NCI-H1105 treated with DMSO at 0.1 percent for 48 hours (cell line): Measurements from ENCODE around the gene FTCDNL1.
A peak's percentile ranks its signal among the peaks of the same experiment; 100 is the strongest.

Experiments used
- DNase-seq: peaks from one replicate; lab custom pipeline; 2025; lab: John Stamatoyannopoulos, UW

The FTCDNL1 gene

GRCh38 chr2:199842631-199843395 lies 8.2 kb downstream of the FTCDNL1 start:
- DNase-seq, result no peak

GRCh38 chr2:199841409-199841808 lies 9.6 kb downstream of the FTCDNL1 start:
- DNase-seq, result no peak

GRCh38 chr2:199838399-199838798 lies 12.6 kb downstream of the FTCDNL1 start:
- DNase-seq, result no peak

DNA sequence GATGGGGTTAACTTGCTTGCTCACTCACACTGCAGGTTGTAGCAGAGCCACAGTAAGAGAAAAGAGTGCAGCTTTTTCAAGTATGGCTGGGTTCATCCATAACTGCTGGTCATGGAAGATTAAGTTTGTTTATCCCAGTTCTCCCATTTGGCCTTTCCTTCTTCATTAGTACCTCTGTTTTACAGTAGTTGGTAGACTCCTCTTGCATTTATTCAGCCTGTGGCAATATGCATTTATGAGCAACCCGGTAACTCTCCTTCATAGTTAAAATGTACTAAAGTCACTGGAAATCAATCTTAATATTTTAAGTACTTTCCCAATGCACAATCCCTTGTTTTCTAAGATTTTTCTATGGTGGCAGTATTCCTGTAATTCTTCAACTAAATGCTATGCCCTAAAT lies 14.0 kb downstream of the FTCDNL1 start:
- no peak for DNase-seq

DNA sequence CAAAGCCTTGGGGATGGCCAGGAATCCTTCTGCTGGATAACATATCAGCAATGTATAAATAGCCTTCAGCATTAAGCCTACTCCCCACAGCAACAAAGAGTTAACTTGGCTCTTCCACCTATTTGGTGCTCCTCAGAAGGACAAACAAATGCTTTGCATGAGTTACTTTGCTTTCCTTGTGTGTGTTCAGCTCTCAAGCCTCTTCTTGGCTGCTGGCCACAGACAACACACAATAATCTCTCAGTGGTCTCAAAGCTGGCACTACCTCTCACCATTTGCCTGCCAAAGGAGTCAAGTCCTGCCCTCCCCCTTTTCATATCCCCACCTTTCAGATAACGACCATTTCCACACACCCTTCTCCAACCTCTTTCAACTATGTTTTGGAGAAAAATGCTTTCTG lies 17.5 kb downstream of the FTCDNL1 start:
- peak; percentile 87 for DNase-seq

GRCh38 chr2:199830531-199830930 lies 20.5 kb downstream of the FTCDNL1 start:
- no peak for DNase-seq

- DNase-seq, result no peak
Measured at GRCh38 chr2:199829628-199830027, 21.4 kb downstream of the FTCDNL1 start.

DNA sequence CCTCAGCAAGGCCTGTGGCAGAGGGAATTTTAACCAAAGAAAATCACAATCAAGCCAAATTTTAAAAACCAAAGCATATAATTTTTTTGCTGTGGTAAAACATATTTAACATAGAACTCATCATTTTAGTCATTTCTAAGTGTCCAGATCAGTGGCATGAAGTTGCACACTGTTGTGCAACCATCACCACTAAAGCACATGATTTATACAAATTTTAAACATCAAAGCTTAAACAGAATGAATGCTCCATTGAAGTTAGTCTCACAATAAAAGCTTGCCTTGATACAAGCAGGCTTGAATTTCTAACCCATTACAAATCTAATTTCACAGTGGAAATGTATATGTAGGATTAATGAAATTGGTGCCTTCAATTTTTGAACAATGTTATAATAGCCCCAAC lies 31.2 kb downstream of the FTCDNL1 start:
- DNase-seq, result no peak

DNA sequence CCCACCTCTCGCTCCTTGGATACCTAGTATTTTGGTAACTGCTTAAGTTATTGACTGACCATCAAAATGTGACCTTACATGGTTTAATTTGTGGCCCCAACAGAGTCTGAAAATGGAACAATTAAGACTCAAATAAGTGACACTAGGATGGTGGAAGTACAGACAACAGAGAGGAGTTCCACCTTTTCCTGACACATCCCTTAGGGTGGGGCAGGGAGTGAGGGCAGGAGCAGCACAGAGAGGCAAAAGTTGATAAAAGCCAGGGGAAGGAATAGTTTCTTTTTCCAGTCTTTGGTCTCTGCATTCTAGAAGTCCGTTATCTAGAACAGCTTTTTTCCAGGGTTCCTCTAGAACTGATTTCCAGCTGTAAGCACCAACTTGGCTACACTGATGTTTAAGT lies 32.2 kb downstream of the FTCDNL1 start:
- no peak for DNase-seq

- peak; percentile 58 for DNase-seq
Measured at GRCh38 chr2:199818026-199818425, 33.0 kb downstream of the FTCDNL1 start.

DNA sequence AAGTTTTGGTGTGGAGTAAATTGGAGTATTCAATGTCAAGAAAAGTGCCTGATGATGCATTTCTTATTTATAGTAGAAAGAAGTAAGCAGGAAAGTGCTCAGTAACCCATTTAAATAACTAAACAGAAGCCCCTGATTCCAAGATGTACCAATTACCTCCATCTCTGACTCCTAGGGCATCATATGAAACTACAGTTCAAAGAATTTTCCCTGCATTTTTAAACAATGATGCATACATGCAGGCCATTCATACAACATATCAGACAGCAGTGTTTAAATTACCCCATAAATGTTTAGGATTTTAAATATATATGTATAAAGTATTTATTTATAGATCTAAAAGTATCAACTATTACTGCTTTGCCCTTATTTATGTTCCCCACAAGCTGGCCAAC lies 36.2 kb downstream of the FTCDNL1 start:
- DNase-seq, result no peak

DNA sequence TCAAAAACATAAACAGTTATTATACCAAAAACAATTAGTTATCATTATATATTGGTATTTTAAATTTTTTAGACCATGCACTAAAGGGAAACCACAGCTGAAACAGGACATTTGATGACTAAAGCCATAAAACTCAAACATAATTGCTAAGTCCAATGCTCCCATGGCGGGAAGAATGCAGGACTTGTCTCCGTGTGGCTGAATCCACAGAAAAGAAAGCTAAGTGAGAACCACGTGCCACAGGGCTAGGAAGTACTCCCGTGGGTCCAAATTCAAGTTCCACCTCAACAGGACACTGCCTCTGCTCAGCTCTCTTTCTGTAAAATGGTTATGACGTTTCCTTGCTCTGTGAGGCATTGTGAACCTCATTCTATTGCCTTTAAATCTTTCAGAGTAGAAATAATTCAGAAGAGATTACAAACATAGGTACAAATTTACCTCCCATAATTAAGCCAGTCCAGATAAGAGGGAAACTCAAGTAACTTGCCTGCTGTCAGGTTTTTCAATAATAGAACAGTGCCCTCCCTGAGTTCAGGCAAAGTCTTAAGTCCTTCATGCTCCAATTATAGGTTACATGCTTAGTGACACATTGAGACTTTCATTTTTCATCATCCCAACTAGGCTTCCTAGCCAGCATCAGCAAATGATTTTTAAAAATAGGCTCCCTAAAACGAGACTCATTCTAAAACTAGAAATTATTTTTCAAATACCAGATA lies 36.7 kb downstream of the FTCDNL1 start:
- DNase-seq, result no peak

DNA sequence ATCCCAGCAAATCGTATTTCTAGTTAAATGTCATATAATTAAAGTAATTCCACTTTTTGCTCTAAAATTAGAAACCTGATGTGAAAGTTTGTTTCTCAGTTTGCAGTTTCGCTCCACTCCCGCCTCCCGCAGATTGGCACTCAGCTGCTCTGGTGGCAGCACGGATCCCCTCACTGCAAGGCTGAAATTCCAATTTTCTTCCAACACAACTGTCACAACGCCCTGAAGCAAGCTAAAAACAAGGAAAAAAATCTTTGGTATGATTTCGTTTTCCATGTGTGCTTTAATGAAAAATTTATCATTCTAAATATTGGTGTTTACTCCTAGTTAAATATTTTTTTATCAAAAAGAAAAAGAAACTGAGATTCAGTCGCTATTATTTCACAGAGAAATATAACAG lies 38.5 kb downstream of the FTCDNL1 start:
- DNase-seq, result no peak

GRCh38 chr2:199811346-199811745 lies 39.6 kb downstream of the FTCDNL1 start:
- DNase-seq, result no peak

DNA sequence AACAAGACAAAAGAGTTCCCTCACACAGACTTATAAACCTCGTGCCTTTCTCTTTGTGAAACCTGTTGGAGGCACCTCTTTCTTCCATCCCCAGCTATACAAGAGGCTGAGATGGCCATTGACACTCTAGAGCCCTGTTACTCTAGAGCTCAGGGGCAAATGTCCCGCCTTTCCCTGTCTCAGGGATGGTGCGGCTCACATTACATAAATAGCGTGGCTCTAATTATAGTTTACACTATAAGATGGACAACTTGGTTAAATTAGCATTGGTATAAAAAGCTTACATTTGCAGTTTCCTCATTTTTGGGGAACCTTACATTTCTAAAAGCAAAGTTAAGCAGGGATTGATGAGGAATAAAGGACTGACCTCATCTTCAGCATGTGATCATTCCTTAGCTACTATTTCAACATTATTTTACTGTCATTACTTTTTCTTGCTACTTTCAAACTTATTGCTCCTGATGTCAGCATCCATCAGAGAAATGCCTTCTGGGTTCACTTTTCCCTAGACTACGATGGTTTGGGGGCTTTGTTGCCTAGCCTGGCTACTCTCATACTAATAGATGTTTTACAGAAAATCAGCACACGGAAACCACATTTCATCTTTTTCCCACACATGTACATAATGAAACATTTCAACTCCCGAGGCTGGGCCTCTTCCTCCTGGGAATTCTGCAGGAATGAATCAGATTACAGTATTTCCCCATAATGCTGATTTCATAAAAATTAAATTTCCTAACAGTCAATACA lies 40.4 kb downstream of the FTCDNL1 start:
- no peak for DNase-seq

DNA sequence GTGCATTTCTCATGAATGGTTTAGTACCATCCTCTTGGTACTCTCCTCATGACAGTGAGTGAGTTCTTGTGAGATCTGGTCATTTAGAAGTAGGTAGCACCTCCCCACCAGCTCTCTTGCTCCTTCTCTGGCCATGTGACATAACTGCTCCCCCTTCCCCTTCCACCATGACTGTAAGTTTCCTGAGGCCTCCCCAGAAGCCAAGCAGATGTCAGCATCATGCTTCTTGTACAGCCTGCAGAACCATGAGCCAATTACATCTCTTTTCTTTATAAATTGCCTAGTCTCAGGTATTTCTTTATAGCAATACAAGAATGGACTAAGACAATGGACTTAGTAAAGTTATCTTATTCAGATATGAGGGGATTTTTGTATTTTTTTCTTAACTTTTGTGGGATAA lies 43.0 kb downstream of the FTCDNL1 start:
- no peak for DNase-seq

DNA sequence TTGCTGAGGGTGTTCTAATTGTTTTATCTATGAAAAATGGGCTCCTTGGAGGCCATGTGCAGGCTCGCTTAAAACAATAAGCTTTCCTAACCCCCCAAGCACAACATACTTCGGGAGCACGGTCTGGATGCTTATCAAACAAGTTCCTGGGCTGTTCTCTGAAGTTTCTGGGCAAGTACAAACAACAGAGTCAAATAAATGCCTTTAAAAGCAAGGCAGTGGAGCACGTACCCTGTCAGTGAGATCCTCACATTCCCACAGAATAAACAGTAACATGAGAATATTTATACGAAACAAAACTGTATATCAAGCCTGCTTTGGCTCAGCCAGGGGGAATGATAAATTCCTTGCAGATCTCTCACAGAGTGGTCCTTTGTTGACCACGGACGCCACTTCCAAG lies 44.8 kb downstream of the FTCDNL1 start:
- DNase-seq, result no peak

- no peak for DNase-seq
Measured at GRCh38 chr2:199804831-199805230, 46.2 kb downstream of the FTCDNL1 start.

DNA sequence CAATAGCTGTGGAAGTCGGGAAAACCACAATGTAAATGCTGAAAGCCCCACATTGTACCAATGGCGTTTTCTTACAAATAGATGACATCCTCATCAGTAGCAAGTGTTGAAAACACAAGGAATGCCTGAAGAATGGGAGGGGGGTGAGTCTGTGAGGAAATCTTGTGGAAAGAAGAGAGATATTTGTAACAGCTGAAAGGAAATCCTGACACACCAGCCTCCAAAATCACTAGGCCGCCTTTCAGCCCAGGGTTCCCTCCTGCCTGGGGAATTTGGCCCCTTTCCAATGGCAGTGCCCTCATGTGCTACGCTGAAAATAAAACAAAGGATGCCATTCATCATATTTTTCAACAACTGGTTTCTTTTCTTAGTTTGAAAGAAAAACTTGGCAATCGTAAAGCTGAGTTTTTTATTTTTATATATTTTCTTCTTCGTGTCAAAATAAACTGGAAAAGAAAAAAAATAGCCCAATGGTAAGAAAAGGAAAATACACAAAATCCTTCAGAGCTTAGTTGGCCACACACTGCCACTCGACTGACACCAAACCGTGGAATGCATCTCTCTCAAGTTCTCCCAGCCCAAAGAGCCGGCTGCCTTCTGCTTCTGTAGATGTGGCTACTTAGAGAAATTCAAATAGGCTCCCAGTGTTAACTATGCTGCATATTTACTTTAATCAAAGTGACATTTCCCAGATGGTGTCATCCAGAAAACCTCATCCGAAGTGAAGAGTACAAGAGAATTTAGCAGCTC lies 52.0 kb downstream of the FTCDNL1 start:
- no peak for DNase-seq

DNA sequence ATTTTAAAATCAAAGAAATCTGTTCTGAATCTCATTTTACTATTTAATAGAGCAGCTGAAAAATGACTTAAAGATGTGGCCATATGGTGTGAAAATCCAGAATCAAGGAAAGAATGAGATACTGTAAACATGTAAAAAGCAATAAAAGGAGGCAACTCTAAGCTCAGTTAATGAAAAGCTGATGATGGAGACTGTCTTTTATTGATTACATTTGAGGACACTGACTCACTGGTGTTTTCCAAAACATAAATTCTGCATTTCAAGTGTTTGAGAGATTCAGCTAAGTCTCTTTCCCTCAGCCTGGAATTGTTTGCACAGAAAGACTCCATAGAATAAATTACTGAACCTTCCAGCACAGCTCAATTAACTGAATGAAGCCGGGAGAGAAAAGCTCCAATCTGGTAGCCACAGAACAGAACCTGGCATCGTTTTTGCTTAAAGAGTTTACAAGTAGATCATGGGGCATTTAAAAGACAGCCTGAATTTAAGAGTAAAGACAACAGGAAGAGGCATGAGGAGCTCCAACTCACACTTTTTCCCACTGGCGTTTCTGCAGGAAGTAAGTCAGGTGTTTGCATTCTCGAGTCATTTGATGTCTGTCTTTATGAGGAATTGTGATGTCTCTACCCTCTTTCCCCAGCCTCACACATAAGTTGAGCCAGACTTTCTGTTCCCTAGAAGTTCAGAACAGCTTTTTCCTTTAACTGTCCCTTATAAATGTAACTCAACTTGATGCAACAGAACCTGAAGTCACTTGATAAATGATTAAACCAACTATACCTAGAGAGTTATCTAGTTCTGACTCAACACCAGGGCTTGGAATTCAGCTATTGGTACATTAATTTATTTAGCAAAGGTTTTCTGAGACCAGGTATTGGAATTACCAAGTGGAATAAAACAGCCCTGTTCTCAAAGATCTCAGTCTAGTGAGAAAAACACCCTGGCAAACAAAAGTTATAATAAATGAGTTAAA lies 53.3 kb downstream of the FTCDNL1 start:
- no peak for DNase-seq

DNA sequence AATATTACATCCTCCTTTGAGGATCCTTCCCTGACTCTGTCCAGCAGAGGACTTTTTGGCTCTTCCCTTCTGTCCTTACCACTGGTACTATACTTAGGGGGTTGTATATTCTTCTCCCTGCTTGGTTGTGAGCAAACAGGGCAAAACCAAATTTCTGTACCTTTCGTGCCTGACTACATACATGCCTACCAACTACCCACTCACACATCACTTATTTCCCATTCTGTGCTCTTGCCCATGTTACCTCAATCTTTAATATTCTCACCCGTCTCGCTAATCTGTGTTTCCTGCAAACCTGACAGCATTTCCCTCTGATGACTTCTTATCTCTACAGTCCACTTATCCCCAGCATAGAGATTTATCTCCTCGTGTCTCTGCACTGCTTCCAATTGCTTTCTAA lies 58.6 kb downstream of the FTCDNL1 start:
- DNase-seq, result no peak
